Activated T-helper 17 cell treated with anti-CD3 and anti-CD28 coated beads, Interleukin-2, amount 50 U/mL, for 72 hours (primary cell): ENCODE results near the gene GARRE1. TPM values are rescaled to one million over a fixed set of nuclear protein-coding genes. Genes with fewer than 3 reads are reported as not detected.
"Not testable (repeated sequence)": the region's sequence is repeated elsewhere in the genome, so short reads cannot be mapped to it uniquely, and the experiment has no call there.

Experiments
- ATAC-seq: fragments of 150-1000 bp; cut with Tn5 transposase; replicated peaks from 2 replicates; pipeline ENCODE4 v1.10.0; 2021; ENCODE audit warnings: mild to moderate bottlenecking, moderate library complexity
- H3K27ac Mint-ChIP-seq: one replicate; pipeline ENCODE4 v1.8.0; 2022; ENCODE audit warnings: mixed read lengths
- H3K27me3 Mint-ChIP-seq: one replicate; pipeline ENCODE4 v1.8.0; 2022; ENCODE audit warnings: mixed read lengths
- H3K36me3 Mint-ChIP-seq: one replicate; pipeline ENCODE4 v1.8.0; 2022; ENCODE audit warnings: low read depth, mild to moderate bottlenecking, mixed read lengths
- H3K4me1 Mint-ChIP-seq: one replicate; pipeline ENCODE4 v1.8.0; 2022; ENCODE audit warnings: mixed read lengths
- H3K4me3 Mint-ChIP-seq: one replicate; pipeline ENCODE4 v1.8.0; 2022; ENCODE audit warnings: mild to moderate bottlenecking, mixed read lengths
- H3K9me3 Mint-ChIP-seq: one replicate; pipeline ENCODE4 v1.8.0; 2022; ENCODE audit warnings: mixed read lengths
- total RNA-seq, 2 donors: library from RNA; stranded (reverse); gene quantifications; one replicate each; pipeline ENCODE4 v1.2.3, GENCODE V29; 2022

GARRE1 gene, protein sequence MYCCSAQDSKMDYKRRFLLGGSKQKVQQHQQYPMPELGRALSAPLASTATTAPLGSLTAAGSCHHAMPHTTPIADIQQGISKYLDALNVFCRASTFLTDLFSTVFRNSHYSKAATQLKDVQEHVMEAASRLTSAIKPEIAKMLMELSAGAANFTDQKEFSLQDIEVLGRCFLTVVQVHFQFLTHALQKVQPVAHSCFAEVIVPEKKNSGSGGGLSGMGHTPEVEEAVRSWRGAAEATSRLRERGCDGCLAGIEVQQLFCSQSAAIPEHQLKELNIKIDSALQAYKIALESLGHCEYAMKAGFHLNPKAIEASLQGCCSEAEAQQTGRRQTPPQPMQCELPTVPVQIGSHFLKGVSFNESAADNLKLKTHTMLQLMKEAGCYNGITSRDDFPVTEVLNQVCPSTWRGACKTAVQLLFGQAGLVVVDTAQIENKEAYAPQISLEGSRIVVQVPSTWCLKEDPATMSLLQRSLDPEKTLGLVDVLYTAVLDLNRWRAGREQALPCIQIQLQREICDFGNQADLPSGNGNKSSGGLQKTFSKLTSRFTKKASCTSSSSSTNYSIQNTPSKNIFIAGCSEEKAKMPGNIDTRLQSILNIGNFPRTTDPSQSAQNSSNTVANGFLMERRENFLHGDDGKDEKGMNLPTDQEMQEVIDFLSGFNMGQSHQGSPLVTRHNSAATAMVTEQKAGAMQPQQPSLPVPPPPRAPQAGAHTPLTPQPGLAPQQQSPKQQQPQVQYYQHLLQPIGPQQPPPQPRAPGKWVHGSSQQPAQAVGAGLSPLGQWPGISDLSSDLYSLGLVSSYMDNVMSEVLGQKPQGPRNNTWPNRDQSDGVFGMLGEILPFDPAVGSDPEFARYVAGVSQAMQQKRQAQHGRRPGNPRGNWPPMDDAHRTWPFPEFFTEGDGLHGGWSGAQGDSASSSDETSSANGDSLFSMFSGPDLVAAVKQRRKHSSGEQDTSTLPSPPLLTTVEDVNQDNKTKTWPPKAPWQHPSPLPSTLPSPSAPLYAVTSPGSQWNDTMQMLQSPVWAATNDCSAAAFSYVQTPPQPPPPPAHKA (N-terminal part only)
- 10 to 100 TPM; 13.6 to 22.2 TPM for total RNA-seq

DNA sequence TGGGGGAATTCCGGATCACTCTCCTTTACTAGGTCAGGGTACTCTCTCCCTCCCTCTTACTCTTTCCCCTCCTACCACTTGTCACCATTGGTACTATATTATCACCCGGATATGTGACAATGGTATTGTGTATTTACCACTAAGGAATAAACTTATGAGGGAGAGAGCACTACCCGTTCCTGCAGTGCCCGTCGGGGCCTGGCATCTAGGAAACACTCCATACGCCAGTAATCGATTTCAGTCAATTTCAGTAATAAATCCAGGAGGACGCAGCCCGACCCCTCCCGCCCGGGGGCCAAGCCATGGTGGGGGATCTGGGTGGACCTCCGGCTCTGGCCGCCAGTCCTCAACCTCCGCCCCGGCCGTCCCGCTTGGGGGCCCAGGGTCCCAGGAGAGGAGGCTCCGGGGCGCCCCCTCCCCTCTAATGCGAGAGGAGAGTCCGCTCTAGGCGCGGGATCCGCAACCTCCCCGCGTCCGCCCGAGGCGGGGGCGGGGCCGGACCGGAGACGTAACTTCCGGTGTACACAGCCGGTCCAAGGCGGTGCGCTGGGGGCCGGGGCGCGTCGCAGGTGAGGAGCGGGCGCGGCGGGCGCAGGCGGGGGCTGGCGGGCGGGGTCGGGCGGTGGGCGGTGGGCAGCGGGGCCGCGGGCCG, at the start of gene GARRE1:
Gene GARRE1, plus strand, starts transcription at position 509 of the 652 bp plus-strand sequence. CDS start 45,920 bp downstream, outside the sequence.
- Mint-ChIP-seq H3K27me3 (no peaks in the 10 kb centered on the region), H3K4me3 (peak within 1 kb of the TSS; percentile 90), H3K9me3 (no peaks in the 10 kb centered on the region), H3K36me3 (peaks cover 5% of the 10 kb centered on the region), H3K27ac (peak within 1 kb of the TSS; percentile 93), H3K4me1 (peaks cover 12% of the 10 kb centered on the region)
- peak; percentile 97 for ATAC-seq

DNA sequence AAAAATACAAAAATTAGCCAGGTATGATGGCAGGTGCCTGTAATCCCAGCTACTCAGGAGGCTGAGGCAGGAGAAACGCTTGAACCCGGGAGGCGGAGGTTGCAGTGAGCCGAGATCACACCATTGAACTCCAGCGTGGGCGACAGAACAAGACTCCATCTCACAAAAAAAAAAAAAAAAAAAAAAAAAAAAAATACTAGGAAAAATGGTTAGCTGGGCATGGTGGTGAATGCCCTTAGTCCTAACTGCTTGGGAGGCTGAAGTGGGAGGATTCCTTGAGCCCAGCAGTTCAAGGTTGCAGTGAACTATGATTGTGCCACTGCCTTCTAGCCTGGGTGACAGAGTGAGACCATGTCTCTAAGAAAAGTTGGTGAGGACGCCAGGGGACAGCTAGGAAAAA, 49.0 kb upstream of the GARRE1 start:
- not testable (repeated sequence) for H3K27ac Mint-ChIP-seq, H3K27me3 Mint-ChIP-seq, H3K4me1 Mint-ChIP-seq, H3K9me3 Mint-ChIP-seq, H3K4me3 Mint-ChIP-seq, ATAC-seq
- peaks cover 98% of the 10 kb centered on the region for H3K36me3 Mint-ChIP-seq

DNA sequence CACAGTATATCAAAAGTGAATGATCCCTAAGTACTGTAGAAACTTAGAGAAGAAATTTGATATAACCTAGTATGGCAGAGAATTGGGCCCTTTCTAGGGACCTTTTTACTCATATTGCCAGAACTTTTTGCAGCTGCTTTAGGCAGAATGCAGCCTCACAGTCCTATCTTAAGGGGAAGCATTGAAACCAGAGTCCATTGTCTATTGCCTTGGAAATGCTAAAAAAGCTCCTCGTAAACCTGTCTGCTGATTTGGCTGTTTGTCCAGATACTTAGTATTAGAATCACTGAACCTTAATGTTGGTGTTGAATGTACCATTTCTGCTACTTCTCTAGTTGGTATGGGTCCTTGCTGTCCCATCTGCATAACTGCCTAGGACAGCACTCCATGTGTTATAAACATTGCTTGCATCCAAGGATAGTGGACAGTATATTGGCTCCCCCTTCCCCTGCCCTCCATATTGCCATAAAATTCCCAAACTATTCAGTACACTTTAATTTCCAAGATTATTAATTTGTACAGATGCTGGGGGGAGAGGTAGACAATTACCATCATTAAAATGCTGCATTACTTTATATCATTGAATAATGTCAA, 46.0 kb upstream of the GARRE1 start:
- peaks cover 96% of the 10 kb centered on the region for H3K36me3 Mint-ChIP-seq
- ATAC-seq: no peak
- no peaks in the 10 kb centered on the region for H3K27me3 Mint-ChIP-seq
- peaks cover 5% of the 10 kb centered on the region for H3K4me1 Mint-ChIP-seq
- H3K4me3 Mint-ChIP-seq: no peak overlapping the region
- no peaks in the 10 kb centered on the region for H3K9me3 Mint-ChIP-seq
- no peak overlapping the region for H3K27ac Mint-ChIP-seq

DNA sequence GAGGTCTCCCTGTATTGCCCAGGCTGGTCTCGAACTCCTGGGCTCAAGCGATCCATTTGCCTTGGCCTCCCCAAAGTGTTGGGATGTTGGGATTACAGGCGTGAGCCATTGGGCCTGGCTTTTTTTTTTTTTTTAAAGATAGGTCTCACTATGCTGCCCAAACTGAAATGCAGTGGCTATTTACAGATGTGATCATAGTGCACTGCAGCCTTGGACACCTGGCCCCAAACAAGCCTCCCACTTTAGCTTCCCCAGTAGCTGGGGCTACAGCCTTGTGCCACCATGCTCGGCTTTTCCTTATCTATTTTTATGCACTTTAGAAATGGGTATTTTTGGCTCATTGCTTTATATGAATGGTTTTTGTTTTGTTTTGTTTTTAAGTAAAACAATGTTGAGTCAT, 44.6 kb upstream of the GARRE1 start:
- Mint-ChIP-seq H3K4me1 (no peaks in the 10 kb centered on the region), H3K27ac (no peak overlapping the region), H3K36me3 (peaks cover 95% of the 10 kb centered on the region), H3K9me3 (no peaks in the 10 kb centered on the region), H3K27me3 (no peaks in the 10 kb centered on the region), H3K4me3 (no peak overlapping the region)
- no peak for ATAC-seq

DNA sequence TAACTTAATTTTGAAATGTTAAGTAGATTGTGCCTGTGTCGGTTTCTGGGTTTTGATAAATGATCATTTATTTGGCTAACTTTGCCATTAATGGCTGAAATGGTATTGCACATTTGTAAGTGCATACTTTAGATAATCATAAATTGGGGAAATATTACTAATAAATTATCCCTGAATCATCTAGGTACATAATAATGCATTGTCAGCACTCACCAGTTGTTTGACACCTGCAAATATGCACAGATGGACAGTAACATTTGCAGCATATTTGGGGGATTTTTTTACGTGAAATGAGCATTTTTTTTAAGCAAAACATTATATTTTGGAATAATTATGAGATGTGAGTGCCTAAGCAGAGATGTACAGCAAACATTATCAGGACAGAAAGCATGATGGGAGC, 41.1 kb upstream of the GARRE1 start:
- peaks cover 90% of the 10 kb centered on the region for H3K36me3 Mint-ChIP-seq
- H3K4me1 Mint-ChIP-seq: peaks cover 5% of the 10 kb centered on the region
- no peak overlapping the region for H3K4me3 Mint-ChIP-seq
- H3K27me3 Mint-ChIP-seq: no peaks in the 10 kb centered on the region
- H3K9me3 Mint-ChIP-seq: no peaks in the 10 kb centered on the region
- no peak for ATAC-seq
- no peak overlapping the region for H3K27ac Mint-ChIP-seq

DNA sequence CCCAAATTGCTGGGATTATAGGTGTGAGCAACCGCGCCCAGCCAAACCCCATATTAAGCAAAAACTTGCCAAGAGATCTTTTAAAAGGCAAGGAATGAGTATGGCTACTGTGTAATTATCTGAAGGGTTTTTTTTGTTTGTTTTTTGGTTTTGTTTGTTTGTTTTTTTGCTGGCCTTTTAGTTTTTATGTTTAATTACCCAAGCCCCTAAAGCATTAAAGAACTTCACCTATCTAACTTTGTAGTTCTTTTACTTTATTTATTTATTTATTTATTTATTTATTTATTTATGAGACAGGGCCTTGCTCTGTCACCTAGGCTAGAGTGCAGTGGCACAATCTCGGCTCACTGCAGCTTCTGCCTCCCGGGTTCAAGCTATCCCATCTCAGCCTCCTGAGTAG, 40.3 kb upstream of the GARRE1 start:
- H3K27ac Mint-ChIP-seq: no peak overlapping the region
- H3K27me3 Mint-ChIP-seq: no peaks in the 10 kb centered on the region
- no peak for ATAC-seq
- peaks cover 11% of the 10 kb centered on the region for H3K4me1 Mint-ChIP-seq
- H3K9me3 Mint-ChIP-seq: no peaks in the 10 kb centered on the region
- H3K4me3 Mint-ChIP-seq: no peak overlapping the region
- peaks cover 90% of the 10 kb centered on the region for H3K36me3 Mint-ChIP-seq

DNA sequence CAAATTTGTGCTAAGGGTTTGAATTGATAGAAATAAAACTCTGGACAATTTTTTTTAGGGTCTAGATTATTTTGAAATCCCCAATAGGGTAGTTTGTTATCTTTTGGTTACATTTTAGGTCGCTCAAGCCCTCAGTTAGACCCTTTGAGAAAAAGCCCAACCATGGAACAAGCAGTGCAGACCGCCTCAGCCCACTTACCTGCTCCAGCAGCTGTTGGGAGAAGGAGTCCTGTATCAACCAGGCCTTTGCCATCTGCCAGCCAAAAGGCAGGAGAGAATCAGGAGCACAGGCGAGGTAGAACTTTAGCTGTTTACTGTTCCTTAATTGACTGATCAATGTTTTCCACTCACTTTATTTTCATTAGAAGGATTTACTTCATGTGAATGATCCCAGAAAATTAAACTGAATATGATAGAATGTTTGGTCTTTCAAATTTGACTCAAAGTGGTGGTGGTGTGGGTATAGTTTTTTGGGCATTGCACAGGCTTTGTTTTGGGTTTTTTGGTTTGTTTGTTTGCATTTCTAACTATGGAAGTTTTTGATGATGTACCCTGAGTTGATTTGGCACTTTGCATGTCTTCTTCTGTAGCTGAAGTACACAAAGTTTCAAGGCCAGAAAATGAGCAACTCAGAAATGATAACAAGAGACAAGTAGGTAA, 39.2 kb upstream of the GARRE1 start:
- H3K27ac Mint-ChIP-seq: peak overlapping the region; percentile 10
- no peak for ATAC-seq
- peaks cover 89% of the 10 kb centered on the region for H3K36me3 Mint-ChIP-seq
- H3K9me3 Mint-ChIP-seq: no peaks in the 10 kb centered on the region
- no peak overlapping the region for H3K4me3 Mint-ChIP-seq
- H3K27me3 Mint-ChIP-seq: no peaks in the 10 kb centered on the region
- peaks cover 11% of the 10 kb centered on the region for H3K4me1 Mint-ChIP-seq

DNA sequence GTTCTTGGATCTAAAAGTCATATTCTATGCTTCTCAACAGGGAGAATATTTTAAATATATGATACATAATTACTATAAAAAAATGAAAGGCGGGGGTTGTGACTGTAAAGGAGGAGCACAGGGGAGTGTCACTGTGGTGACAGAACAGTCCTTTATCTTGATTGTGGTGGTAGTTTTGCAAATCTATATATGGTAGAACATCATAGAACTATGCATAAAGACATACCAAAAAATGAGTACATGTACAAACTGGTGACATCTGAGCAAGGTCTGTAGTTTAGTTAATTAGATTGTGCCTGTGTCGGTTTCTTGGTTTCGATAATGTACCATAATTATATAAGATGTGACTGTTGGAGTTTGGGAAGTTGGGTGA, 38.7 kb upstream of the GARRE1 start:
- Mint-ChIP-seq H3K4me1 (peaks cover 15% of the 10 kb centered on the region), H3K36me3 (peaks cover 89% of the 10 kb centered on the region), H3K27me3 (no peaks in the 10 kb centered on the region), H3K4me3 (no peak overlapping the region), H3K27ac (no peak overlapping the region), H3K9me3 (no peaks in the 10 kb centered on the region)
- no peak for ATAC-seq

DNA sequence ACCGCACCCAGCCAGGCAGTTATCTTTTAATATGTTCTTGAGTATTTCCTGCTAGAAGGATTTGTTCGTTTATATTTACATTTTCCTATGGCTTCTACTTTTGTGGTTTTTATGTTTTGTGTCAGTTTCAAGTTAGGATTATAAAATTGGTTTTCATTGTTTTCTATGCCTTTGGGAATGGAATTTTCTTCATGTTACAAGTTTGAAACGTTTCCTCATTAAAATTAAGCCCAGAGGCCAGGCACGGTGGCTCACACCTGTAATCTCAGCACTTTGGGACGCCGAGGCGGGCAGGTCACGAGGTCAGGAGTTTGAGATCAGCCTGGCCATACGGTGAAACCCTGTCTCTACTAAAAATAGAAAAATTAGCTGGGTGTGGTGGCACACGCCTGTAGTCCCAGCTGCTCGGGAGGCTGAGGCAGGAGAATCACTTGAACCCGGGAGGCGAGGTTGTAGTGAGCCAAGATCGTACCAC, 37.6 kb upstream of the GARRE1 start:
- not testable (repeated sequence) for H3K9me3 Mint-ChIP-seq, ATAC-seq, H3K27me3 Mint-ChIP-seq, H3K4me3 Mint-ChIP-seq, H3K27ac Mint-ChIP-seq
- H3K36me3 Mint-ChIP-seq: peaks cover 89% of the 10 kb centered on the region
- H3K4me1 Mint-ChIP-seq: peaks cover 15% of the 10 kb centered on the region

DNA sequence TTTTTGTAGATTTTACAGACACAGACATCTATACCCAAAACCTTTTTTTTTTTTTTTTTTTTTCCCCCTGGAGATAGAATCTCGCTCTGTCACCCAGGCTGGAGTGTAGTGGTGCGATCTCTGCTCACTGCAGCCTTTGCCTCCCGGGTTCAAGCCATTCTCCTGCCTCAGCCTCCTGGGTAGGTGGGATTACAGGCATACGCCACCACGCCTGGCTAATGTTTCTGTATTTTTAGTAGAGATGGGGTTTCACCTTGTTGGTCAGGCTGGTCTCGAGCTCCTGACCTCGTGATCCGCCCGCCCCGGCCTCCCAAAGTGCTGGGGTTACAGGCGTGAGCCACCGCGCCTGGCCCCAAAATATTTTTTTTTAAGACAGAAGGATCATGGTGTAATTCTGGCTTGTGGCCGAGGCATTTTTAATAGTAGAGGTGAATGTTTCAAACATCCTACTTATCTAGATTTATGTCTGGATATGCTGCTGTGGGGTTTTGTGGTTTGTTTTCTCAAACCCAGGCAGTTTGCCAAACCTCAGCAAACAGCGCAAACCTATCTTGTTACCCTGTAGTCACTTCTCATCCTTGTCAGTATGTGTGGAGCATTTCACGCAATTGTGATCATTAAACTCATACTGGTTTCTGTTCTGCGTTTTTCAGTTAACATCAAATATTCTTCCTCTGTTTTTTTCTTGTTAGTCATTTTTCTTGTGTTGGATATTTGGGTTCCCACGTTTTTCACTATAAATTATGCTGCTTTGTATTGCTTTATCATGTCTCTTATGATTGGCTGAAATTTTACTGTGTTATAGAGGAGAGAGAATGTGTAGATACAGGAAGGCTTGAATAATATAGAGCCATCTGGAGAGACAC, 36.2 kb upstream of the GARRE1 start:
- Mint-ChIP-seq H3K27ac (peak overlapping the region; percentile 8), H3K9me3 (no peaks in the 10 kb centered on the region), H3K27me3 (no peaks in the 10 kb centered on the region), H3K4me3 (peak overlapping the region; percentile 40), H3K36me3 (peaks cover 93% of the 10 kb centered on the region), H3K4me1 (peaks cover 18% of the 10 kb centered on the region)
- peak; percentile 94 for ATAC-seq

DNA sequence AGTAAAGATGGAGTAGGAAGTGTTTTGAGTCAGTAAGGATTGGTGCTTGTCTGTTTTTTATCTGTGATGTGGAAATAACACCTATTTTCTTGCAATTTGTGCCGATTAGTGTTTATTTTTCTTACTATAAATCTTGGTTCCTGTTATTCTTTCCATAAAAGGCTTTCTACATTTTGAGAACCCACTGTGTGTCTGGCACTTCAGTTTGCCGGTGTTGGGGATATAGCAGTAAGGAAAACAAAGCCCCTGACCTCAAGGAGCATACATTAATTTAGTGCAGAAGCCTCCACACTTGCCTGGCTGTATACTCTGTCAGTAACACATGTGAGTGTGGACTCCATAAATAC, 35.6 kb upstream of the GARRE1 start:
- ATAC-seq: no peak
- peak overlapping the region; percentile 8 for H3K27ac Mint-ChIP-seq
- H3K36me3 Mint-ChIP-seq: peaks cover 93% of the 10 kb centered on the region
- H3K9me3 Mint-ChIP-seq: no peaks in the 10 kb centered on the region
- H3K4me1 Mint-ChIP-seq: peaks cover 22% of the 10 kb centered on the region
- peak overlapping the region; percentile 40 for H3K4me3 Mint-ChIP-seq
- no peaks in the 10 kb centered on the region for H3K27me3 Mint-ChIP-seq

DNA sequence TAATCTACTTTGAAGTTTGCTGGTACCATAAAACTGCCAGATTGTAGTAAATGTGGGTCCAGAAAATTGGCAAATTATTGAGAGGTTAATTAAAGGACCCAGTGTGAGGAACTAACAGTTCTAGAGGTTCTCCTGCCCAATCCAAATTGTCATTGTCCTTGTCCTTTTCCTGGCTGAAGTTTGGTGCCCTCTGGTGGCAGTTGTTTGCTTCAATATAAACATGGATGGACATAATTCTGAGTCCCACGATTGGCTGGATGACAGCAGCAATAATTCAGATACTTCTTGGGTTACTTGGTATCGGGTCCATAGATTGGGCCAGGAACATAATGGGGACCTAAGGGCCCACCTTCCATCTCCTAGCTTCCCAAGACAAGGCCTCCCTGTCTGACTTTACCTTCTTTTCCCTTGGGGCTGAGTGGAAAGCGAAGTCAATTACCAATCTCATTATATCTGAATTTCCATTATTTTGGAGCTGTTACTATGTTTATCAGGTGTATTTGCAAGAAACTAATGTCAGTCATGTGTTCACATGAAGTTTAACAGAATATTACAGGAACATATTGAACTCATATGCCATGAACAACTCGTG, 33.8 kb upstream of the GARRE1 start:
- no peak for ATAC-seq
- Mint-ChIP-seq H3K36me3 (peaks cover 94% of the 10 kb centered on the region), H3K9me3 (no peaks in the 10 kb centered on the region), H3K4me1 (peaks cover 35% of the 10 kb centered on the region), H3K4me3 (no peak overlapping the region), H3K27ac (no peak overlapping the region), H3K27me3 (no peaks in the 10 kb centered on the region)
